NCI-H2227 treated with DMSO at 0.1 percent for 48 hours (cell line): ENCODE data around the gene TFF2.
A peak's percentile ranks its signal among the peaks of the same experiment; 100 is the strongest.

Experiments
- DNase-seq: peaks from one replicate; lab custom pipeline; 2025; lab: John Stamatoyannopoulos, UW

The TFF2 gene

DNA sequence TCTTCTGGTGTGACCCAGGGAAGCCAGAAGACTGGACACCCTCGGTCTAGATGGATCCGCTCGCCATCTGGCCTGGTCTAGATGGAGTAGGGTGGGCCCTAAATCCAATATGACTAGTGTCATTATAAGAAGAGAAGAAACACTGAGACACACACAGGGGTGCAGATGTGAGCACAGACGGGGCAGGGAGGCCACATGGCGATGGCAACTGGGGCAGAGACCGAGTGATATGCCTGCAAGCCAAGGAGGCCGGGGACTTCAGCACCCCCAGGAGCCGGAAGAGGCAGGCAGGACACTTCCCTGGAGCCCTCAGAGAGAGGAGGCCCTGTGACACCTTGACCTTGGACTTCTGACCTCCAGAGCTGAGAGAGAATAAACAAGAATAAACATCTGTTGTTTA, 30.0 kb downstream of the TFF2 start:
- DNase-seq = no peak

DNA sequence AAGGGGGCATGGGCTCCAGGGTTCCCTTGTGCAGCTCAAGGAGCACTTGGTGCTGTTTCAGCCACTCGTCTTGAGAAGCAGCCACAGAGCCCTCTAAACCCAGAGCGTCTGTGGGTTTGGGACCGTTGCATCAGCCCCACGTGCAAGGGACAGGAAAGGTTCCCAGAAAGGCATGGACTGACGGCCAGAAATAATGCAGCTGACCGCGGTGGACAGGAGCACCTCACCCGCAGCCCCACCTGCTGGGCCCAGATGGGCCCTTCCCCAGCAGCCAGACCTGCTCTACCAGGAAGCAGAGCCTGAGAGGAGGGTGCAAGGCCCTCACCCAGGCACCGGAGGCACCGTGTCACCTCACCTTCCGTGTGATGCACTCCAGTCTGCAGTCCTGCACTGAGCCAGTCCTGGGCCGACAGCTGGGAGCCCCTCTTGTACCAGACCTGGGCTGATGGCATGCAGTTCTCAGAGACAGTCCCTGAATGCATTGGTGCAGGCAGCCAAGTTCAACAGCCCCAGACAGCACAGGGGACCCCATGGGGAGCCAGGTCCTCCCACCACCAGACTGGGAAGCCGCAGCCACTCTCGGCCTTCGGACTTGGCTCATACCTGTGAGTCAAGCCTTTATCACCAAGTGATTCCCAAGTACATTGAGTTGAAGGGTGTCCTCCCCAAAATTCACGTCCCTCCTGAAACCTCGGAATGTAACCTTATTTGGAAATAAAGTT, 30.8 kb downstream of the TFF2 start:
- no peak for DNase-seq

DNA sequence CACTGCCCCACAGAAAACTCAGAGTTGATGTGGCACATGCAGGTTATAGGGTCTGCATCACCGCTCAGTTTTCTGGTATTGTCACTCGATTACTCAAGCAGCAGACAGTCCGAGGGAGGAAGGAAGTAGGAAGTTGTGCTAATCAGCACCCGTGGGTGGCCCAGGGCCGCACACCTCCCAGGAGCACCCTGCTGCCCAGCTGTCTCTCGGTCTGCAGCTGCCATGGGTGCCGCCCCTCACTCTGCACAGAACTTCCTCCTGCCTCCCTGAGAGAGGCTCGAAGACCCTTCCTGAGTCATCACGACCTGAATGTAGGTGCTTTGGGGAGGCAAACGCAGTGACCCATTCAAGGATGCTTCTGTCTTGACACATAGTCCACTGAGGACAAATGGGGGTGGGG, 31.4 kb downstream of the TFF2 start:
- DNase-seq = no peak

DNA sequence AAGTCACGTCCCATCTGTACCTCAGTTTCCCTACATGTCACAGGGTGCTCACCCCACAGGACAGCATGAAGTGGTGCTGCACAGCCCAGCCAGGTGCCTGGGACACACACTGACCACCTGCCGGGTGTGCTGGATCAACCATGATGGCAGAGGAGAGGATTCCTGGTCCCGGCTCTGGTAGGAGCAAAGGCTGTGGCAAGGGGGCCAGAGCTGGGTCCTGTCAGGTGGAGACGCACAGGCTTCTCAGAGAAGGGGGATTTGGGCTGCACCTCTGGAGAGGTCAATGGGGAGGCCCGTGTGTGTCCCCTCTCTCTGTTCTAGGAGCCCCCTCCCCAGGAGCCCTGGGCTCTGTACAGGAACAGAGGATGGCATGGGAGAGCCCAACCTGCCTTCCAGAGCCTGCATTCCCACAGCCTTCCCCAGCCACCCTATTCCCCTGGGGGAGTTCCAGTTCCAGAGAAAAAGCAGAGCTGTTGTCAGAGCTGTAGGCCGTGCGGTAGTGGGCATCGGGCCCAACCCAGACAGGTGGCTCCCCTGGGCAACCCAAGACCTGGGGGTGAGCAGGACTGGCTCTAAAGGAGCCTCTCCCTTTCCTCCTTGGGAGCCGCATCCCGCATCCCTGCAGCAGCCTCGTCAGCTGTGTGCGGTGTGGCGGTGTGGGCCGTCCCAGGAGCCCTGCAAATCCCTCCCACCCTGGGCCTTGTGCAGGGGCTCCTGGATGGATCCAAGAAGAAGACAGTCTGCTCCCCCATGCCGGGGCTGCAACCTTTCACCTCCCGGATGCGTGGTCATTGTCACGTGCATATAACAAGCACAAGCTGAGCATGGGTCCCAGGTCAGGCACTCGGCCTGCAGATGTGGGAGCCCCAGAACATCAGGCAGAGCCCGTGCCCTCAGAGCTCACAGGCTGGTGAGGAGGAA, 32.7 kb downstream of the TFF2 start:
- DNase-seq = no peak

DNA sequence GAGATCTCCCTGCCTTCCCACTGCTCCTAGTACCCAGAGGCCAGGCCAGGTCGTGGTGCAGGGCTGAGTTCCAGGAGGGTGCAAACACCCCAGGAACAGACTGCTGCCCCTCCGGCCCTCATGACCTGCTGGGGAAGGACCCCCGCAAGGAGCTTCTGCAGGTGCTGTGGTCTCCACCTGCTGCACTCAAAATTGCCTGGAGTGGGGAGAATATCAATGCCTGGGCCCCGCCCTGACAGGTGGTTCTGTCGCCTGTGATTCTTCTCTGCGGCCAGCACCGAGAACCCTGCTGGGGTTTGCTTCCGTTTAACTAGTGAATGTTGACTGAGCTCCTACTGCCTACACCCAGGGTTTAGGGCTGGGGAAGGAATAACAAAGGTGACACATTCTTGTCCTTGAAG, 33.5 kb downstream of the TFF2 start:
- DNase-seq = no peak

DNA sequence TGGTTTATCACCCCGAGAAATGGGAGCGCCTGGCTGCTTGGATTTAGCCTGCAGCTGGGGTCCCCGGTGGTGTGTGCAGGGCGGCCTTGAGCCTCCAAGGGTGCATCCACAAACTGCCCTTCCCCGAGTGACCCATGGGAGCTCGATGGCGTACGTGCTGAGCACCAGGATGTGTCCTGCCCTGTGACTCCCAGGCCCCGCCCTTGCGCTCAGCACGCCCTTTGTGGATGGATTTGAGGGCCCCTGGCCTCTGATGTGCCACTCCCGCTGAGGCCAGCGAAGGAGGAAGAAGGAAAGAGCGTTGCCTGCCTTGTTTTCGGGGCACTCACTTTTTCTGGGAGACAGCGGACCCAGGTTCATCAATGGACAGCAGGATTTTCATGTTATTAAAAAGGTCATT, 33.9 kb downstream of the TFF2 start:
- no peak for DNase-seq

DNA sequence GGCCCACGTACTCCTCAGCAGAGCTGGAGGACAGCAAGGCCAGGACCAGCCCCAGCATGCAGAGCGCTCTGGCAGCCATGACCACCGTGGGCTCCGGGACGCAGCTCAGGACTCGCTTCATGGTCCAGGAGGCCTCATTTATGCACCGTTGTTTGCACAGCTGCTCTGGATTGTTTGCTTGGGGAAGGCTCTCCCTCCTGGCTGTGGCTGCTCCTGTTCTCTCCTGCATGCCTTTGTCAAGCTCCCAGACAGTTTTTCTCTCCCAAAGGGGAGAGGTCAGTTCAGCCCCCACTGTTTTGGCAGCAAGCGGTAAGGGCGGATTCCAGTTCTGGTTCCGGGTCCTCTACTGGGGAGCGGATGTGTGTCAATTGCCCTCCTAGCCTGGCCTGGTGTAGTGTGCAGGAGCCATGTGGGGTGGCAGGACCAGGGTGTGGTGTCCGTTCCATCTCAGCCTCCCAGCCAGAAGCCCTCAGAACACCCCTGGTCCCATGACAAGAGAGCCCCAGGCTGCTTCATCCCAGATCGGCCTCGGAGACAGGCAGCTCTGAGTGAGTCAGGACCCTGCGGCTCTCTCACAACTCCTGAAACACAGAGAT, 35.4 kb downstream of the TFF2 start, which contains the start of gene TFF3:
TSS of gene TFF3 (minus strand) at position 114 of the 596 bp plus-strand sequence. CDS start at position 79, 35 bp downstream.
- no peak for DNase-seq

DNA sequence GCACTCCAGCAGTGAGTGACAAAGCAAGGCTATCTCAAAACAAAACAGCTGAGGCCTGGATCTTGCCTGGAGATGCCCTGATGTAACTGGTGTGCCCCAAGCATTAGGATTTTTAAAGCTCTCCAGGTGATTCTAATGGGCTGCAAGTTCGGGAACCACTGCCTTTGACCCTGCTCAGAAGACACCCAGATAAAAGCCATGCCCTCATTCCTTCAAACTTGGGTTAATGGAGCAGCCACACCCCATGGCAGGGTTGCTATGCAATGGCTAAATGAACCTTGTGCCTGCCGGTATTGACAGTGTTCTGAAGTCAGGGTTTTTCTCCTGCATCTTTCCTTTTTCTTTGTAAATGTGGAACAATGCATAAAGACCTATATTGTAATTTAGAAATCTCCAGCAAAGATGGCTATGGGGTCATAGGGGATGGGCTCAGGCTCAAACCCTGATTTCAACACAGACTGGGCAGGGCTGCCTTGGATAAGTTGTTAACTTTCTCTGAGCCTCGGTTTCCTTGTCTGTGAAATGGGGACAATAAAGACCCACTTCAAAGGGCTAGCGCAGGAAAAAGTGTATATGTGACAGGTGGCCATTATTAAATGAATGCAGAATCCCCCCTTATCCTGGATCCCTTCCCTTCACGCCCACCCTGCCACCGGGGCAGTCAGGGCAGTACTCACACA, 36.0 kb downstream of the TFF2 start:
- no peak for DNase-seq

DNA sequence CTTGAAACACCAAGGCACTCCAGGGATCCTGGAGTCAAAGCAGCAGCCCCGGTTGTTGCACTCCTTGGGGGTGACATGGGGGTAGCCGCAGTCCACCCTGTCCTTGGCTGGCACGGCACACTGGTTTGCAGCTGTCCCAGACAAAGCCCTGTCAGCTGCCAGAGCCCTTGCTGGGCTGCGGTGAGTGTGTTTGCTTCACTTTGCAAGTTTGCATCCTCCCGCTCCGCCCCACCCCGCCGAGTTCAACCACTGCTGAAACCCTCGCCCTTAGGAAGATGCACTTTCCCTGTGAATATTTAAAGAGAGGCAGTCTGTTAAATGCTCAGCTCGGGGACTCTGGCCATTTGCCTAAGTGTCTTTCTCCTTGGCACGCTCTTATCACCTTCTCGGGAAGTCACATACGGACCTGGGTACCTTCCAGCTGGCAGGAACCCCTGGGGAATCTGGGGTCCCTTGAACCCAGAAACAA, 37.3 kb downstream of the TFF2 start:
- DNase-seq = no peak

DNA sequence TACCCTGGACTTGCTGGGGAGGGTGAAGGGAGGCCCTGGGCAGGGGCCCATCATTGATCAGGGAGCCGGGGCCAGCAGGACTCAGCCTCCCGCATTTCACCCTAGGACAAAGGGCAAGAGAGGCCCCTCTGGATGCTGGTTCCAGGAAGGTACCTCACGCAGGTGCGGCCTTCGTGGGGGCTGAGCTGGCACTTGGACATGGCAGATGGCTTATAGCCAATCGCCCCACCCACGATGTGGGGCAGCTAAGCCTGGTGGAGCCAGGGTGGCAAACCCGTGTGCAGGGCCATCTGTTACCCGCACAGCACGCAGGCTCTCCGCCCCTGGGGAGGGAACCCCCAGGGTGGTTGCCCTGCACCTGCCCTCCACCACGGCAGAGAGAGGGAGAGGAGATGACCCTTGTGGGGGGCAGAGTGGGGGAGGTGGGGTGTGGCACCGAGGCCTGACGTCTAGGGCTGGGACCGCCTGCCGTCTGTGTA, 38.1 kb downstream of the TFF2 start:
- DNase-seq = no peak

DNA sequence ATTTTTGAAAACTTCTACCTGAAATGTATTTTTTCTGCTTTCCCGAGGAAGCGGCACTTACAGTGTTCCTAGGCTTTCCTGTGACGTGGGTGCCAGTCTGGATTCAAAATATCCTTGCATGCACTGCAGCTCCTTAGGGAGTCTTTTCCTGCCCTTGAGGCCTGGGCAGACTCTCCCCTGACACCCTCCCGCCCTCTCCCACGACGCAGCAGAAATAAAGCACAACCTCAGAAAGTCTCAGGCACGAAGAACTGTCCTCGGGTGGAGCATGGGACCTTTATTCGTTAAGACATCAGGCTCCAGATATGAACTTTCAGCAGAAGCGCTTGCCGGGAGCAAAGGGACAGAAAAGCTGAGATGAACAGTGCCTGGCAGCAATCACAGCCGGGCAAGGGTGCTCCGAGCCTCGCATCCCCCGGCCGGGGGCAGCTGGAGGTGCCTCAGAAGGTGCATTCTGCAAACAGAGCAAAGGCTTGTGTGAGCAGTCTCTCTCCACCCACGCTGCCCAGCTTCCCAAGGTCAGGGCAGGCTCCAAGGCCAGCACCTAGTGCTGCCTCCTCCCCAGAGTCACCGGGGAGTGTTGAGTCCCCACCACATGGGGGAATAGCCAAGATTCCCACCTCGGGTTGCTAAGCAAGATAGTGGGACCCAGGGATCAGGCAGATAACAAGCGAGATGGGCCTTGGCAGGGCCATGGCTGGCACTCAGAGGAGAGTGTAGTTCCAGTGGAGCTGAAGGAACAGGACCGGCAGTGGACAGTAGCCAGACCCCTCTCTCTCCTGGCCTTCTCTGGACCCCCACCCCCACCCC, 38.8 kb downstream of the TFF2 start:
- DNase-seq = no peak

DNA sequence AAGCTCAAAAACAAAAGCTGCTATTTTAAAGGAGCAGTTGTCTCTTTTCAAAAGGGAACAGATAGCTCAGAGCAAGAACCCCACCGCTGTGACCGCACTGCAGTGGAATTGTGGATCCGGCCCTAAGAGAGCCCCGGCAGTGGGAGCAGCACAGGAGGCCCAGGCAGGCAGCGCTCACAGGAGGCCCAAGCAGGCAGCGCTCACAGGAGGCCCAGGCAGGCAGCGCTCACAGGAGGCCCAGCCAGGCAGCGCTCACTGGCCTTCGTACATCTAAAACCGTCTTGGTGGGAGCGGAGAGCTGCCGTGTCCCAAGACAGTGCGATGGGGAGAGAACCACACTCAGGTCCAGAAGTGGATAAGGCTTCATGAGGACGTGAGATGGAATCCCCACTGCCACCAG, 39.6 kb downstream of the TFF2 start:
- DNase-seq = no peak

DNA sequence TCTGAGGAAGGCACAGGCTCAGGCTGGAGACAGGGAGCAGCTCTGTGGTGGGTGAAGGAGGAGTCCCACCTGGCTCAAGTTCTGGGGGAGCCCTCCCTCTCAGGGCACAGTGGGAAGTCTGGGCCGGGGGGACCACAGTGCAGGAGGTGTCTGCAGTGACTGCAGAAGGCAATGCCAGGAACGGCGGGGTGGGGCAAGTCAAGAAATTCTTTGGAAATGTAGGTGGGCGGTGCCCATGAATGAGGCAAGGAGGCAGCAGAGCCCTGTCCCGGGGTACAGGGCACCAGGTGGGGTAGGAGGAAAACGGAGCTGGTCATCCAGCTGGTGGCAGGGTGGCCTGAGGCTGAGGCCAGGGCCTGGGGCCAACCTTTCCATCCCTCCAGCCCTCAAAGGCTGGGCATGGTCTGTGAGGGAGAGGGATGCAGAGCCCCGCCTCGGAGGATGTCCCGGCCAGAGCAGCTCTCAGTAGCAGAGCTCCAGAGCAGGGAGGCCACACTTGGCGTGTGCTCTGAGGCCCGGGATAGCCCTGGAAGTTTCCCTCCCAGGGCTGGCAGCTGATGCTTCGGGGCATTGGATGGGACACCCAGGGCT, 40.3 kb downstream of the TFF2 start:
- DNase-seq = no peak

DNA sequence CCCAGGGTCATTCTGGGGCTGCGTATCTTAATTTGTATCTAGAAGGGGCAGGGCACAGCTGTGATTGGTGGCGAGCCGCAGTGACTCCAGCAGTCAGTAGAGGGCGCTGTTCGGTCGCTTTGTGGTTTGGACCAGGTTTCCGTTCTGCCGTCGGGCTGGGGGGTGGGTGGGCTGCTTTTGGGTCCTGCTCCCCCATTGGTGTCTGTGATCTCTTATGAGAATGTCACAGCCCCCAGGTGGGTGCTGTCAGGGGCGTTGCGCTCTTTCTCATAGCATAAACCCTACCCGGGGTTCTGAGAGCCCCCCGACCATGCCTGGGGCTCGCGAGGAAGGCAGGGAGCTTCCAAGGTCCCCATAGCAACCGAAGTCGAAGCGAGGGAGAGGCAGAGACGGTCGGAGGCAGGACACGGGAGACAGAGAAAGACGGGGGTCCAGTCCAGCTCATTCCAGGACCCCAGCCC, 41.0 kb downstream of the TFF2 start:
- peak; percentile 45 for DNase-seq

DNA sequence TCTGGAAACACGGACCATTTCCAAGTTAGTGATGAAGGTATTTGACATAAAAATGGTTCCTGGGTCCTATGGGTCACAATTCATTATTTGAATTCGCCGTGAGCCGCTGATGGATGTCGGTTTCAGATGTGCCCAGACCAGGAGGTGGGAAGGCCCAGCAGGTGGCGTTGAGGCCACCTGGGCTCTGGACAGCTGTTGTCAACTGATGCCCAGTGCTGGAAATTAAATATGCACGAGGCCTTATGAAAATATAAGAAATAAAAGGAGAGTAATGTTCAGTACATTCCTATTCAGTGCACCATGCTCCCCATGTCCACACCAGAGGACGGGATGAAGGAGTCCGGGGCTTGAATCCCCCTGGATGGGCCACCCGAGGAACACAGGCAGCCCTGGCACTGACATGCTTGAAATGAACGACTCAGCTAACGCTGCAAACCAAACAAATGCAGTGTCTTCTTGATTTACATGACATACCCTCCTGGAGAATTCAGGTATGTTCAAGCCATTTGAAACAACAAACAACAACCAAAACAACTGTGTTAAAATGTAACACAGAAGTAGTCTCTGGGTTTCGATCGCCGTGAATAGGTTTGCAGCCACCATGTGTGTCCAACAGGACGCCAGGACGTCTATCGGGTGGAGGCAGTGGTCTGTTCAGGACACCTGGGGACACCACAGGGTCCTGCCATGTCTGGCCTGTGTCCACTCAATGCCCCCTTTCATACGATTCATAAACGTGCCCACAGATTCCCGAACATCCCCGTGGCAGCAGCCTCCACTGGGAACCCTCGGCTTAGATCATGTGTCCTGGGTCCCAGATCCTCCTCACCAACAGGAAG, 41.7 kb downstream of the TFF2 start:
- no peak for DNase-seq

DNA sequence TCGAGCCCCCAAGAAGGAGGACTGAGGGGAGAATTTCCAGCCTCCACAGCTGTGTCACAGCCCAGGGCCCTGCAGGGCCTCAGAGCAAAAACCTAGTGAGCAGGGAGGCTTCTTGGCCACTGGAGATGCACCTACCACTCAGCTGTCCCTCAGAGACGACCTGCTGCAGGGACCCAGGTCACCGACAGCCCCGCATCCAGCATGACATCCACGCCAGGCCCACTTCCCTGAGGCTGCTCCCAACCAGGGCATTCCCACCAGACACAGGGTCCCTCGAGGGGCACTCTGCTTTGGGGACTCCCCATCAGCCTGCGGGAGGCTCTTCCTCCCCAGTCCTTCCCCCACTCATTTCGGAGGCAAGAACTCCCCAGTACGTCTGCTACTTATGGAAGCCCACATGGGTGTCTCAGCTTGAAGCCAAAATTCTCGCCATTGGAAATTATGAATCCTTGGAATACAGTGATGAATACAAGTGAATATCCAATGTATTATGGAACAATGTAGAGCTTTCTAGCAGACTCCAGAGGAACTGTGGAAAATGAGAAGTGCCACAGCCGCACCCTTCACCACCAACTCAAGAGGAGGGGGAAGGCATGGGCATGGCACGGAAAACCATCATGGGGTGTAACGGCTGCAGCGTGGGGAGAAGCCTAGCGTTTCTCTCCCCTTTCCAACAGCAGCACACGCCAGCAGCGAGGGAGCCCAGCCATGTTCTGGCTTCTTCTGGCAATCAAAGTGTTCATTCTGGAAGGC, 42.5 kb downstream of the TFF2 start:
- DNase-seq = no peak

DNA sequence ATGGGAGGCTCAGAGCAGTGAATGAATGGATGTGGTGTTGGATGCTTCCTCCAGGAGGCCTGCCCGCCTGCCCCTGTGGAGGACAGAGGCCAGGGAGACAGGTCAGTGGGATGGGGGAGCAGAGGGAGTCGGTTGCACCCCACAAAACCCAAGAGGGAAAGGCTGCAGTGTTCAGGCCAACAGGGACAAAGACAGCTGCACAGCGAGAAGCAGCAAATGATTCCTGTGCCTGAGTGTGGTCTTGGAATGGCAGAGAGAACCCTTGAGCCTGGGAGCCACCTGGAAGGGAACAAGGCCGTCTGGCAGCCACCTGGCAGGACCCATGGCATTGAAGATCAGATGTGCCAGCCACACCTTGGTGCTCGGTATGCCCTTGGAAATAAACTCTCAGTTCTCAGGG, 43.7 kb downstream of the TFF2 start:
- DNase-seq = no peak

DNA sequence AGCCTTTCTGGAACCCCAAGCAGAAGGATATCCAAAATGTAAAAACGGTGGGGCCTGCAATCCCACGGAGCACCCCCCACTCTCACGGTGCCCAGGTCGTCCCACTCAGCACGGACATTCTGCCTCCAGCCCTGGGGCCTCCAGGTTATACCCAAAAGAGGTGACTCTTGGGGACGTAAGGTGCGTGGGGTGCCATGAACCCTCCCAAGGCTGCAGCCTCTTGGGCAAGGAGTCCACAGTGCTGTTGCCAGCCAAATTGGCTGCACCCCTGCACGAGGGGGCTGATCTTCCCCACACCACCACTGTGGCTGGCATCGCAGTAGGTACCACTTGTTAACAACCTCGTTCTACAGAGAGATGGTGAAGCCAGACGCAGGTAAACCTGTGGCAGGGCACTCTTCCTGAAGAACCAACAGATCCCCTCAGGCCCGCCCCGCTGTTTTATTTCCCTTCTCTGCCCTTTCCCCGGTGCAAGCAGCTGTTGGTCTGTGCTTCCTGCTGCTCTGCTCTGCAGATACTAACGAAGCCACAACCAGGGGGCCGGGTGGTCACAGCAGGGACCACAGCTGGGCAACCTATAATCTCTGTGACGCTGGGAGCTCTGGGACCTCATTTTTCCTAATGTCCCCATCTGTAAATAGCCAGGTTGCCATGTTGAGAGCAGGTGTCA, 44.3 kb downstream of the TFF2 start:
- DNase-seq = no peak
